IPS-NIHi11 (cell line): ENCODE data around the gene FRMPD4.
"Not testable (repeated sequence)": the region's sequence is repeated elsewhere in the genome, so short reads cannot be mapped to it uniquely, and the experiment has no call there.

Source experiments
- DNase-seq: peaks from one replicate; pipeline ENCODE4 v3.0.0; 2012; ENCODE audit warnings: mixed read lengths, low spot score

FRMPD4 gene

GRCh38 chrX:12542251-12542650 is 404.0 kb downstream of the FRMPD4 start:
- not testable (repeated sequence) for DNase-seq

DNA sequence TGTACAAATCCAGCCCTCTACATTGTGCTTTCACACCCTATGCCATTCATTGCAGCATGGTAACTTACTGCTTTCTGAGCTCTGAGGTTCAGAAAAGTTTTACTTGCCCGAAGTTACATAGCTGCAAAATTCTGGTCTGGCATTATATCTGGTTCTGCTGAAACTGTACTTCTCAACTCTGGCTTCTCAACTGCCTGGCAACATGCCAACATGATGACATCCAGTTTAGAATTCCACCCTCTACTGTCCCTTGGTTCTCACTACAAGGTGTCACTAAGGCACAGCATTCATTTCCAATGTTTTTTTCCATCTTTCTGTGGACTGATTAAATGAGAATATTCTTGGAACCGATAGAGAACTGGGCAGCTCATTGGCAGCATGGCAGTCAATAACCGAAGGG is 410.1 kb downstream of the FRMPD4 start:
- DNase-seq, result no peak

- DNase-seq, result peak; percentile 48
These were observed 410.5 kb downstream of the FRMPD4 start for GRCh38 chrX:12548746-12549145.

DNA sequence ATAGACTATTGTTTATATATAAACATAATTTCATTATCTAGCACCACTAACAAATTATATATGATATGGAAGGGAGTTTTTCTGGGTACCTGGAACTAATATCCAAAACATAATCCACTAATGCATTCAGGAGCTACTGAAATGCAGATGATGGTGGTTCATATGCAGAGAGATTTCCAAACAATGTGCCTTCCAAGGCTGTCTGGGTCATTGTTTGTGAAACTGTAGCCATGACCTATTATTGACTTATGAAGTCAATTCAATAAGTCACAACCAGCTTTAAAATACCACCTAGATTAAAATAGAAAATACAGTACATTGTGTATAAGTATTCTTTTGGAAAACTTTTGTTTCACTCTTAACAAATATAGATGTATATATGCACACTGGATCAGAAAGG is 415.9 kb downstream of the FRMPD4 start:
- DNase-seq, result no peak

DNA sequence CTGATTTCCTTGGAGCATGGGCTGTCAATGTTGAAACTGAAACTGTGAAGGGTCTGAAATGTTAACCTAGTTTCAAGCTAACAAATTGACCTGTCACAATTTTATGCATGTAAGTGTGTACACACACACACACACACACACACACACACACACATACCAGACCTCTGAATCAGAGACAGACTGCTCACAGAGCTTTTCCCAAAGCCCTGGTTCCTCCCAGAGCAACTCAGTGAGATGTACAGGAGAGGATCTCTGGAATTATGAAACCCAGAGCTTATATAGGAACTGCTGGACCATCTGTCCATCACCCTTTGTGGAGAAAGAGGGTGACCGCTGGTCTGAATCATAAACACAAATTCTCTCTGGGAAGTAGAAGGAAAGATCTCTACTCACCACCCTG is 424.8 kb downstream of the FRMPD4 start:
- DNase-seq, result no peak

- DNase-seq, result no peak
These were observed 425.9 kb downstream of the FRMPD4 start for GRCh38 chrX:12564221-12564620.

GRCh38 chrX:12567857-12568256 is 429.6 kb downstream of the FRMPD4 start:
- DNase-seq, result no peak

- no peak for DNase-seq
These were observed 432.7 kb downstream of the FRMPD4 start for GRCh38 chrX:12570859-12571501.

- no peak for DNase-seq
These were observed 441.0 kb downstream of the FRMPD4 start for GRCh38 chrX:12579311-12579710.

- no peak for DNase-seq
These were observed 442.3 kb downstream of the FRMPD4 start for GRCh38 chrX:12580548-12580947.

- no peak for DNase-seq
These were observed 443.3 kb downstream of the FRMPD4 start for GRCh38 chrX:12581546-12581945.

- no peak for DNase-seq
These were observed 444.4 kb downstream of the FRMPD4 start for GRCh38 chrX:12582649-12583048.

- no peak for DNase-seq
These were observed 445.3 kb downstream of the FRMPD4 start for GRCh38 chrX:12583543-12583942.

GRCh38 chrX:12595720-12596119 is 457.4 kb downstream of the FRMPD4 start:
- no peak for DNase-seq

GRCh38 chrX:12610079-12610478 is 471.8 kb downstream of the FRMPD4 start:
- DNase-seq, result no peak

DNA sequence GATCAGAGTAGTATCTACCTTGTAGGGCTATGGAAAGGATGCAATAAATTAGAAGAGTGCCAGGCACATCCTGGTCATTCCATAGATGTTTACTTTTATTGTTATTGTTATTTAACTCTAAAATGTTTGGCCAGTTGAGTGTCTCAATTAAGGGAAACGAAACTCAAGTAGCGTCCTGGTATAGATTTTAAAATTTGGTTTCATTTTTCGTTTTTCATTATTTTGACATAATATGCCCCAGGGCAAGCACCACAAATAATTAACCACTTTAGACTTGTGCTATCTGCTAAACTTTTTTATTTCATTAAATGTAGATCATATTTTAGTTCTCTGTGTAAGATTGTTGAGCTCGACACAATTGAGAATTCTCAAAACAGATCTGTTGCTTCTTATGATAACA is 473.2 kb downstream of the FRMPD4 start:
- DNase-seq, result no peak

- no peak for DNase-seq
These were observed 476.0 kb downstream of the FRMPD4 start for GRCh38 chrX:12614266-12614665.

DNA sequence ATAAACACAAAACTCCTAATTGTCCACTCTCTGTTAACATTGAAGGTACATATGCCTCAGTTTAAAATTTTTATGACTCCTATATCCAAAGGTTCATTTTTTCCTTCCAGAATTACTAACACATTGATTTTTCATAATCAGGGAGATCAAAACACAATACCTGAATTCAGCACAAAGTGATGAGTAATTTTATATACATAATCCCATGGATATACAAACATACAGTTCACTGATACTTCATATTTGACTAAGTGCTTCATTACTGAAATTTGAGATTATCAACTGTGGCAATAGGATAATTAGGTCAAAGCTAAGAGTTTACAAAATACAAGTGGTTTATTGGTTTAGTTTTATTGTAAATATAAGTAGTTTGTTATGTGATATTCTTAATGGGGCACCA is 476.8 kb downstream of the FRMPD4 start:
- DNase-seq, result no peak

DNA sequence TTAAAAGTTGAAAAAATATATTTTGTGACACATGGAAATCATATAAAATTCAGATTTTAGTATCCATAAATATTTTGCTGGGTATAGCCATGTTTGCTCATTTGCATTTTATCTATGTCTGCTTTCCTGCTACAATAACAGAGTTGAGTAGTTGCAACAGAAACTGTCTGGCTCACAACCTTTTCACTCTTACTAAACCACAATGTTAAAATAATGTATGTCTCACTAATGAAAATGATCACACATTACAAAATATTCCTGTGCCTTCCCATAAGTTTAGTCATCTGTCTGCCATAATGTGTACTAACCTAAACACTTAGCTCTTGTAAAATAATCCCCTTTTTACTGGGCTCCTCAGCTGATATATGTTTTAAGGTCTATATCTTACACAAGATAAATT is 479.0 kb downstream of the FRMPD4 start:
- no peak for DNase-seq

DNA sequence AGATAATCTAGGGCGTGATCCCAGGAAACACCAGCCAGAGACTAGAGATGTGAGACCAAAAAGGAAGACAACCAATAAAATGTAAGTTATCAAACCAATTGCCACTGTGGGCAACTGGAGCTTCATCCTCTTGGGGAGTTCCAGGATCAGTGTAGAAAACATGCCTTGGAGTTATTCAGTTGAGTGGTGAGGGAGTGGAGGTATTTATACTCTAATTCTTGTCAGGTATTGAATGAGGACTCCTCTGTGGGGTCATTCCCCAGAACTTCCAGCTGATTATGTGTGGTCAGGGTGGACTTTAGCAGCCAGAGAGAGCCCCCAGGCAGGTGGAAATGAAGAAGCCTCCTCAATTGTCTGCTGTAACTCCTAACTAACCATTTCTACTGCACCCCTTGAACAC is 509.0 kb downstream of the FRMPD4 start:
- DNase-seq, result no peak

DNA sequence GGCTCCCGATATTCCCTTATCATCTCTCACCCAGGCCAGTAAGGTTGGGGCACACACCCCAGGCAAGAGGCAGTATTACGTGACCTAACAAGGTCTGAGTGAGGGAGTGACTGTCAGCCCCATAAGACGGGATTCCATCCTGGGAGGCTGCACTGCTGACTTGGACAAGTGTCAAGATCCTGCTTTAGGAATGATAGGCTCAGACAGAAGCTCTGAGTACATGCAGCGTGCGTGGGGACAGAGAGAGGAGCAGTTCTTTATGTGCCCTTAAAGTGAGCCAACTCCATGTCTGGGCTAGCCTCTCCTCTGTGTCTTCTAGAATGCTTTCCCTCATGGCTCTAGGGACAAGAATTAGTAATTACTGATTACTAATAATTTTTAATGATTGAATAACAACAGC is 510.7 kb downstream of the FRMPD4 start:
- DNase-seq, result no peak

GRCh38 chrX:12657433-12657832 is 519.2 kb downstream of the FRMPD4 start:
- DNase-seq, result no peak

- DNase-seq, result no peak
These were observed 519.6 kb downstream of the FRMPD4 start for GRCh38 chrX:12657881-12658280.

DNA sequence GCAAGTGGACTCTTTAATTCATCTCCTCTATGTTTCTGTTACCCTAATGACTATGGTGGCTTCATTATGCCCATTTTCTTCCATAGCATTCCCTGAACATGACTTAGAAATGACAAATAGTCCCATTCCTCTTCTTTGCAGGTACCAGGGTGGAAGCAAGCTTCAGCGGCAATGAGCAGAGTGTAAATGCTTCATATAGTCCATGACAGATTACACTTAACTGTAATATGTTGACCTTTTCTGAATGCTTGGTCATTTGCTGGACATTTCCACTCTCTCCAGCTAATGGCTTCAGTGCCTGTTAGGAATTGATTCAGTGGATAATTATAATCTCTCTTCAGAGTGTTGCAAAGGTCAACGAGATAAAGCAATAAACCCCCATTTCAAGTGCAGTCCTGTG is 523.2 kb downstream of the FRMPD4 start:
- no peak for DNase-seq
